ENCODE results near the gene XCL1. TPM values are rescaled to one million over a fixed set of nuclear protein-coding genes. Genes with fewer than 3 reads are reported as not detected.

The XCL1 gene
- total and polyA plus RNA-seq, 2 experiments from 2014 or later, result 0.24 TPM; not detected in 1

DNA sequence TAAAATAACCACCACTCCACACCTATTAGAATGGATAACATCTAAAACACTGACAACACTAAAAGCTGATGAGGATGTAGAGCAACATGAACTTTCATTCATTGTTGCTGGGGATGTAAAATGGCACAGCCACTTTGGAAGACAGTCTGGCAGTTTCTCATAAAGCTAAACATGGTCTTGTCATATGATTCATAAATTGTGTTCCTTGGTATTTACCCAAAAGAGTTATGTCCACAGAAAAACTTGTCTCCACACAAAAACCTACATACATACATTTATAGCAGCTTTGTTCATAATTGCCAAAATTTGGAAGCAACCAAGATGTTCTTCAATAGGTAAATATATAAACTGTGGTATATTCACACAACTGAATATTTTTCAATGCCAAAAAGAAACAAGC is 16.0 kb upstream of the XCL1 start:
- no peak overlapping the region for H3K27ac ChIP-seq (ENCODE audit: low read depth)
- H3K36me3 ChIP-seq (ENCODE audit: insufficient read depth), result no peaks in the 10 kb centered on the region
- no peak overlapping the region for H3K4me3 Mint-ChIP-seq
- H3K9me3 Mint-ChIP-seq, result no peaks in the 10 kb centered on the region
- H3K27me3 Mint-ChIP-seq (ENCODE audit: insufficient read depth, low read depth, poor library complexity), result no peaks in the 10 kb centered on the region
- peaks cover 4% of the 10 kb centered on the region; the same call in 2 of the 3 replicates for H3K4me1 Mint-ChIP-seq
- peaks cover 6% of the 10 kb centered on the region for H3K9me2 ChIP-seq (ENCODE audit: insufficient read depth)
- no peak overlapping the region for H3K4me3 ChIP-seq
- H3F3A ChIP-seq (replicated peaks; ENCODE audit: low read depth), result no peaks in the 10 kb centered on the region
- H3K27me3 ChIP-seq (ENCODE audit: insufficient read depth), result no peaks in the 10 kb centered on the region
- TF ChIP-seq, protein P1, sequence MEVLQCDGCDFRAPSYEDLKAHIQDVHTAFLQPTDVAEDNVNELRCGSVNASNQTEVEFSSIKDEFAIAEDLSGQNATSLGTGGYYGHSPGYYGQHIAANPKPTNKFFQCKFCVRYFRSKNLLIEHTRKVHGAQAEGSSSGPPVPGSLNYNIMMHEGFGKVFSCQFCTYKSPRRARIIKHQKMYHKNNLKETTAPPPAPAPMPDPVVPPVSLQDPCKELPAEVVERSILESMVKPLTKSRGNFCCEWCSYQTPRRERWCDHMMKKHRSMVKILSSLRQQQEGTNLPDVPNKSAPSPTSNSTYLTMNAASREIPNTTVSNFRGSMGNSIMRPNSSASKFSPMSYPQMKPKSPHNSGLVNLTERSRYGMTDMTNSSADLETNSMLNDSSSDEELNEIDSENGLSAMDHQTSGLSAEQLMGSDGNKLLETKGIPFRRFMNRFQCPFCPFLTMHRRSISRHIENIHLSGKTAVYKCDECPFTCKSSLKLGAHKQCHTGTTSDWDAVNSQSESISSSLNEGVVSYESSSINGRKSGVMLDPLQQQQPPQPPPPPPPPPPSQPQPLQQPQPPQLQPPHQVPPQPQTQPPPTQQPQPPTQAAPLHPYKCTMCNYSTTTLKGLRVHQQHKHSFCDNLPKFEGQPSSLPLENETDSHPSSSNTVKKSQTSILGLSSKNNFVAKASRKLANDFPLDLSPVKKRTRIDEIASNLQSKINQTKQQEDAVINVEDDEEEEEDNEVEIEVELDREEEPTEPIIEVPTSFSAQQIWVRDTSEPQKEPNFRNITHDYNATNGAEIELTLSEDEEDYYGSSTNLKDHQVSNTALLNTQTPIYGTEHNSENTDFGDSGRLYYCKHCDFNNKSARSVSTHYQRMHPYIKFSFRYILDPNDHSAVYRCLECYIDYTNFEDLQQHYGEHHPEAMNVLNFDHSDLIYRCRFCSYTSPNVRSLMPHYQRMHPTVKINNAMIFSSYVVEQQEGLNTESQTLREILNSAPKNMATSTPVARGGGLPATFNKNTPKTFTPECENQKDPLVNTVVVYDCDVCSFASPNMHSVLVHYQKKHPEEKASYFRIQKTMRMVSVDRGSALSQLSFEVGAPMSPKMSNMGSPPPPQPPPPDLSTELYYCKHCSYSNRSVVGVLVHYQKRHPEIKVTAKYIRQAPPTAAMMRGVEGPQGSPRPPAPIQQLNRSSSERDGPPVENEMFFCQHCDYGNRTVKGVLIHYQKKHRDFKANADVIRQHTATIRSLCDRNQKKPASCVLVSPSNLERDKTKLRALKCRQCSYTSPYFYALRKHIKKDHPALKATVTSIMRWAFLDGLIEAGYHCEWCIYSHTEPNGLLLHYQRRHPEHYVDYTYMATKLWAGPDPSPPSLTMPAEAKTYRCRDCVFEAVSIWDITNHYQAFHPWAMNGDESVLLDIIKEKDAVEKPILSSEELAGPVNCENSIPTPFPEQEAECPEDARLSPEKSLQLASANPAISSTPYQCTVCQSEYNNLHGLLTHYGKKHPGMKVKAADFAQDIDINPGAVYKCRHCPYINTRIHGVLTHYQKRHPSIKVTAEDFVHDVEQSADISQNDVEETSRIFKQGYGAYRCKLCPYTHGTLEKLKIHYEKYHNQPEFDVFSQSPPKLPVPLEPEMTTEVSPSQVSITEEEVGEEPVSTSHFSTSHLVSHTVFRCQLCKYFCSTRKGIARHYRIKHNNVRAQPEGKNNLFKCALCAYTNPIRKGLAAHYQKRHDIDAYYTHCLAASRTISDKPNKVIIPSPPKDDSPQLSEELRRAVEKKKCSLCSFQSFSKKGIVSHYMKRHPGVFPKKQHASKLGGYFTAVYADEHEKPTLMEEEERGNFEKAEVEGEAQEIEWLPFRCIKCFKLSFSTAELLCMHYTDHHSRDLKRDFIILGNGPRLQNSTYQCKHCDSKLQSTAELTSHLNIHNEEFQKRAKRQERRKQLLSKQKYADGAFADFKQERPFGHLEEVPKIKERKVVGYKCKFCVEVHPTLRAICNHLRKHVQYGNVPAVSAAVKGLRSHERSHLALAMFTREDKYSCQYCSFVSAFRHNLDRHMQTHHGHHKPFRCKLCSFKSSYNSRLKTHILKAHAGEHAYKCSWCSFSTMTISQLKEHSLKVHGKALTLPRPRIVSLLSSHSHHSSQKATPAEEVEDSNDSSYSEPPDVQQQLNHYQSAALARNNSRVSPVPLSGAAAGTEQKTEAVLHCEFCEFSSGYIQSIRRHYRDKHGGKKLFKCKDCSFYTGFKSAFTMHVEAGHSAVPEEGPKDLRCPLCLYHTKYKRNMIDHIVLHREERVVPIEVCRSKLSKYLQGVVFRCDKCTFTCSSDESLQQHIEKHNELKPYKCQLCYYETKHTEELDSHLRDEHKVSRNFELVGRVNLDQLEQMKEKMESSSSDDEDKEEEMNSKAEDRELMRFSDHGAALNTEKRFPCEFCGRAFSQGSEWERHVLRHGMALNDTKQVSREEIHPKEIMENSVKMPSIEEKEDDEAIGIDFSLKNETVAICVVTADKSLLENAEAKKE (CRISPR knock-in tag; IDR thresholded peaks at IDR 0.05), result no peak
- TF ChIP-seq CREB1 (CRISPR knock-in tag; IDR thresholded peaks at IDR 0.05; ENCODE audit: low read depth), result no peak
- no peak for TF ChIP-seq JUNB (IDR thresholded peaks at IDR 0.05; ENCODE audit: unreplicated experiment)
- no peak for TF ChIP-seq ZNF114 (CRISPR knock-in tag; IDR thresholded peaks at IDR 0.05)
- TF ChIP-seq, protein P2, sequence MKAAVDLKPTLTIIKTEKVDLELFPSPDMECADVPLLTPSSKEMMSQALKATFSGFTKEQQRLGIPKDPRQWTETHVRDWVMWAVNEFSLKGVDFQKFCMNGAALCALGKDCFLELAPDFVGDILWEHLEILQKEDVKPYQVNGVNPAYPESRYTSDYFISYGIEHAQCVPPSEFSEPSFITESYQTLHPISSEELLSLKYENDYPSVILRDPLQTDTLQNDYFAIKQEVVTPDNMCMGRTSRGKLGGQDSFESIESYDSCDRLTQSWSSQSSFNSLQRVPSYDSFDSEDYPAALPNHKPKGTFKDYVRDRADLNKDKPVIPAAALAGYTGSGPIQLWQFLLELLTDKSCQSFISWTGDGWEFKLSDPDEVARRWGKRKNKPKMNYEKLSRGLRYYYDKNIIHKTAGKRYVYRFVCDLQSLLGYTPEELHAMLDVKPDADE (IDR thresholded peaks at IDR 0.05), result no peak
- no peak for TF ChIP-seq EZH2phosphoT487 (IDR thresholded peaks at IDR 0.05; ENCODE audit: unreplicated experiment)
- TF ChIP-seq EZH2 (IDR thresholded peaks at IDR 0.05; ENCODE audit: low read depth, unreplicated experiment), result no peak
- no peak for TF ChIP-seq ZNF331 (CRISPR knock-in tag; IDR thresholded peaks at IDR 0.05; ENCODE audit: low read depth)
- no peak for TF ChIP-seq NANOG (IDR thresholded peaks at IDR 0.05; ENCODE audit: borderline replicate concordance)
- TF ChIP-seq, protein P3, sequence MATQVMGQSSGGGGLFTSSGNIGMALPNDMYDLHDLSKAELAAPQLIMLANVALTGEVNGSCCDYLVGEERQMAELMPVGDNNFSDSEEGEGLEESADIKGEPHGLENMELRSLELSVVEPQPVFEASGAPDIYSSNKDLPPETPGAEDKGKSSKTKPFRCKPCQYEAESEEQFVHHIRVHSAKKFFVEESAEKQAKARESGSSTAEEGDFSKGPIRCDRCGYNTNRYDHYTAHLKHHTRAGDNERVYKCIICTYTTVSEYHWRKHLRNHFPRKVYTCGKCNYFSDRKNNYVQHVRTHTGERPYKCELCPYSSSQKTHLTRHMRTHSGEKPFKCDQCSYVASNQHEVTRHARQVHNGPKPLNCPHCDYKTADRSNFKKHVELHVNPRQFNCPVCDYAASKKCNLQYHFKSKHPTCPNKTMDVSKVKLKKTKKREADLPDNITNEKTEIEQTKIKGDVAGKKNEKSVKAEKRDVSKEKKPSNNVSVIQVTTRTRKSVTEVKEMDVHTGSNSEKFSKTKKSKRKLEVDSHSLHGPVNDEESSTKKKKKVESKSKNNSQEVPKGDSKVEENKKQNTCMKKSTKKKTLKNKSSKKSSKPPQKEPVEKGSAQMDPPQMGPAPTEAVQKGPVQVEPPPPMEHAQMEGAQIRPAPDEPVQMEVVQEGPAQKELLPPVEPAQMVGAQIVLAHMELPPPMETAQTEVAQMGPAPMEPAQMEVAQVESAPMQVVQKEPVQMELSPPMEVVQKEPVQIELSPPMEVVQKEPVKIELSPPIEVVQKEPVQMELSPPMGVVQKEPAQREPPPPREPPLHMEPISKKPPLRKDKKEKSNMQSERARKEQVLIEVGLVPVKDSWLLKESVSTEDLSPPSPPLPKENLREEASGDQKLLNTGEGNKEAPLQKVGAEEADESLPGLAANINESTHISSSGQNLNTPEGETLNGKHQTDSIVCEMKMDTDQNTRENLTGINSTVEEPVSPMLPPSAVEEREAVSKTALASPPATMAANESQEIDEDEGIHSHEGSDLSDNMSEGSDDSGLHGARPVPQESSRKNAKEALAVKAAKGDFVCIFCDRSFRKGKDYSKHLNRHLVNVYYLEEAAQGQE (IDR thresholded peaks at IDR 0.05; ENCODE audit: unreplicated experiment), result no peak
- H3K4me1 ChIP-seq (ENCODE audit: insufficient read depth), result no peaks in the 10 kb centered on the region
- no peak for DNase-seq (ENCODE audit: low spot score)
- no peaks in the 10 kb centered on the region for H3K36me3 Mint-ChIP-seq (ENCODE audit: low read depth)
- H3K79me2 ChIP-seq (replicated peaks; ENCODE audit: insufficient read depth), result no peaks in the 10 kb centered on the region
- no peak overlapping the region for H2AFZ ChIP-seq
- ATAC-seq, result no peak
- no peaks in the 10 kb centered on the region for H4K20me1 ChIP-seq (replicated peaks; ENCODE audit: insufficient read depth)
- no peak overlapping the region for H3K27ac Mint-ChIP-seq
- no peak overlapping the region for H3K4me2 ChIP-seq

All from GM23338 (cell line).